HG03196 (cell line): ENCODE results near the gene MSRB2.

ENCODE experiments used
- ATAC-seq: cut with Tn5 transposase; IDR thresholded peaks from one replicate; pipeline ENCODE4 v1.9.1; 2021; ENCODE audit not compliant: unreplicated experiment

Gene MSRB2

GRCh38 chr10:23171232-23171876 is 76.0 kb downstream of the MSRB2 start:
- ATAC-seq: no peak
